ENCODE results near the gene HYDIN. TPM values are rescaled to one million over a fixed set of nuclear protein-coding genes. Genes with fewer than 3 reads are reported as not detected.

The HYDIN gene
- total RNA-seq (2014; rRNA removed; shearing (Covaris generic)) (5.1 and 7.7 TPM in 2 replicates), polyA plus RNA-seq (2016; fragmentation: Nextera tagmentation; extraction: Ambion mirVana) (1.8 and 3.1 TPM in 2 replicates)
- long read RNA-seq, partial matches to known transcripts: 1 of 1 reads
- long read RNA-seq, other reads (novel, unspliced or antisense): 0 of 1 reads

GRCh38 chr16:71230122-71230845, at the start of gene HYDIN:
Gene HYDIN (minus strand): TSS chr16:71230722. CDS start chr16:71186895, 43,827 bp downstream.
- no peaks in the 10 kb centered on the region; the same call in 1 of the 2 replicates for H3K27me3 ChIP-seq (ENCODE audit: insufficient read depth)
- H3K4me1 Mint-ChIP-seq: peaks cover 4% of the 10 kb centered on the region; the same call in 1 of the 3 replicates
- peak within 1 kb of the TSS; percentile 56 for H3K4me3 ChIP-seq
- peaks cover 6% of the 10 kb centered on the region for H3K36me3 ChIP-seq (ENCODE audit: insufficient read depth)
- H3K36me3 Mint-ChIP-seq (ENCODE audit: low read depth): peaks cover 33% of the 10 kb centered on the region
- DNase-seq (ENCODE audit: low spot score) (peak; percentile 99), ATAC-seq (peak; percentile 100)
- H3F3A ChIP-seq (replicated peaks; ENCODE audit: low read depth): no peaks in the 10 kb centered on the region
- H3K4me2 ChIP-seq: peak within 1 kb of the TSS; percentile 74
- H4K20me1 ChIP-seq (replicated peaks; ENCODE audit: insufficient read depth): no peaks in the 10 kb centered on the region
- H2AFZ ChIP-seq: peak within 1 kb of the TSS; percentile 97
- H3K79me2 ChIP-seq (replicated peaks; ENCODE audit: insufficient read depth): no peaks in the 10 kb centered on the region
- peak within 1 kb of the TSS; percentile 76; the same call in 1 of the 2 replicates for H3K27ac Mint-ChIP-seq
- TF ChIP-seq JUNB (IDR thresholded peaks at IDR 0.05; ENCODE audit: unreplicated experiment) (no peak), CTCF (conservative IDR thresholded peaks at IDR 0.05; ENCODE audit: low read depth in 2 of 2) (0 out of 4 replicates have a peak, but pooled peaks of 1 of the 2 experiments have one; percentile 2), POLR2AphosphoS5 (IDR thresholded peaks at IDR 0.05; ENCODE audit: low read depth) (no peak), REST (IDR thresholded peaks at IDR 0.05; ENCODE audit: unreplicated experiment) (no peak), NANOG (IDR thresholded peaks at IDR 0.05; ENCODE audit: borderline replicate concordance) (no peak), EZH2phosphoT487 (IDR thresholded peaks at IDR 0.05; ENCODE audit: unreplicated experiment) (no peak), ZNF331 (CRISPR knock-in tag; IDR thresholded peaks at IDR 0.05; ENCODE audit: low read depth) (no peak)
- peaks cover 3% of the 10 kb centered on the region for H3K27me3 Mint-ChIP-seq (ENCODE audit: insufficient read depth, low read depth, poor library complexity)
- H3K4me3 Mint-ChIP-seq: peak within 1 kb of the TSS; percentile 94
- H3K9me2 ChIP-seq (ENCODE audit: insufficient read depth): peaks cover 8% of the 10 kb centered on the region
- H3K9me3 Mint-ChIP-seq: peaks cover 47% of the 10 kb centered on the region
- peaks cover 4% of the 10 kb centered on the region; the same call in 1 of the 2 replicates for H3K4me1 ChIP-seq (ENCODE audit: insufficient read depth)
- no peak within 1 kb of the TSS for H3K27ac ChIP-seq (ENCODE audit: low read depth)

Data from GM23338 (cell line).